Measurements from ENCODE around the gene RPA3.

Gene RPA3

GRCh38 chr7:7720193-7720592, 1.8 kb upstream of the RPA3 start:
- DNase-seq (ENCODE audit: extremely low spot score): no peak
- TF ChIP-seq, protein P1, sequence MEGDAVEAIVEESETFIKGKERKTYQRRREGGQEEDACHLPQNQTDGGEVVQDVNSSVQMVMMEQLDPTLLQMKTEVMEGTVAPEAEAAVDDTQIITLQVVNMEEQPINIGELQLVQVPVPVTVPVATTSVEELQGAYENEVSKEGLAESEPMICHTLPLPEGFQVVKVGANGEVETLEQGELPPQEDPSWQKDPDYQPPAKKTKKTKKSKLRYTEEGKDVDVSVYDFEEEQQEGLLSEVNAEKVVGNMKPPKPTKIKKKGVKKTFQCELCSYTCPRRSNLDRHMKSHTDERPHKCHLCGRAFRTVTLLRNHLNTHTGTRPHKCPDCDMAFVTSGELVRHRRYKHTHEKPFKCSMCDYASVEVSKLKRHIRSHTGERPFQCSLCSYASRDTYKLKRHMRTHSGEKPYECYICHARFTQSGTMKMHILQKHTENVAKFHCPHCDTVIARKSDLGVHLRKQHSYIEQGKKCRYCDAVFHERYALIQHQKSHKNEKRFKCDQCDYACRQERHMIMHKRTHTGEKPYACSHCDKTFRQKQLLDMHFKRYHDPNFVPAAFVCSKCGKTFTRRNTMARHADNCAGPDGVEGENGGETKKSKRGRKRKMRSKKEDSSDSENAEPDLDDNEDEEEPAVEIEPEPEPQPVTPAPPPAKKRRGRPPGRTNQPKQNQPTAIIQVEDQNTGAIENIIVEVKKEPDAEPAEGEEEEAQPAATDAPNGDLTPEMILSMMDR (IDR thresholded peaks at IDR 0.05; ENCODE audit: control extremely low read depth, extremely low read depth, low read depth, missing control alignments): no peak
- ChIA-PET POLR2A (no interaction called here), CTCF (interaction anchor here (1.0 to 1.9 kb wide), 4 partner anchors 10 to 240 kb away, joined by 3 to 6 read pairs (median 3); no protein-coding TSS in a partner anchor)

GRCh38 chr7:7719236-7719635, 829 bp upstream of the RPA3 start:
- TF ChIP-seq, protein P1 (IDR thresholded peaks at IDR 0.05; ENCODE audit: control extremely low read depth, extremely low read depth, low read depth, missing control alignments): no peak
- ChIA-PET POLR2A (no interaction called here), CTCF (interaction anchor here (1.0 to 2.0 kb wide), 8 partner anchors 11 to 103 kb away, joined by 3 to 6 read pairs (median 4); no protein-coding TSS in a partner anchor)
- peak; percentile 68 for DNase-seq (ENCODE audit: extremely low spot score)

GRCh38 chr7:7713730-7714129, 4.7 kb downstream of the RPA3 start:
- DNase-seq (ENCODE audit: extremely low spot score): no peak
- TF ChIP-seq, protein P1 (IDR thresholded peaks at IDR 0.05; ENCODE audit: control extremely low read depth, extremely low read depth, low read depth, missing control alignments): no peak
- ChIA-PET CTCF (interaction anchor here (1.2 to 2.6 kb wide), 3 partner anchors 11 to 32 kb away, joined by 4 to 14 read pairs (median 5); no protein-coding TSS in a partner anchor), POLR2A (interaction anchor here (0.6 kb wide), 1 partner anchor 53 kb away, joined by 4 read pairs; no protein-coding TSS in a partner anchor)

DNA sequence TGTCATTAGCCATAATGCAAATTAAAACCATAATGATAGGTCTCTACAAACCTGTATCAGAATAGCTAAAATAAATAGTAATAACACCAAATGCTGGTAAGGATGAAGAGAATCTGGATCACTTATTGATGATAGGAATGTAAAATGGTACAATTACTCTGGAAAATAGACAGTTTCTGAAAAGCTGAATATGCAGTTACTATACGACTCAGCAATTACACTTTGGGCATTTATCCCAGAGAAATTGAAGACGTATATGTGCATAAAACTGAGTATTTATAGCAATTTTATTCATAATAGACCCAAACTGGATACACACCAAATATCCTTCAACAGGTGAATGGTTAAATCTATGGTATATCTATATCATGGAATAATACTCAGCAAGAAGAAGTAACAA, 7.9 kb downstream of the RPA3 start:
- ChIA-PET POLR2A (no interaction called here), CTCF (no interaction called here)
- DNase-seq (ENCODE audit: extremely low spot score): no peak
- TF ChIP-seq, protein P1 (IDR thresholded peaks at IDR 0.05; ENCODE audit: control extremely low read depth, extremely low read depth, low read depth, missing control alignments): no peak

- TF ChIP-seq, protein P1 (IDR thresholded peaks at IDR 0.05; ENCODE audit: control extremely low read depth, extremely low read depth, low read depth, missing control alignments): no peak
- CTCF ChIA-PET: no interaction called here
- POLR2A ChIA-PET: no interaction called here
- DNase-seq (ENCODE audit: extremely low spot score): no peak
These were observed 9.1 kb downstream of the RPA3 start for GRCh38 chr7:7709291-7709690.

DNA sequence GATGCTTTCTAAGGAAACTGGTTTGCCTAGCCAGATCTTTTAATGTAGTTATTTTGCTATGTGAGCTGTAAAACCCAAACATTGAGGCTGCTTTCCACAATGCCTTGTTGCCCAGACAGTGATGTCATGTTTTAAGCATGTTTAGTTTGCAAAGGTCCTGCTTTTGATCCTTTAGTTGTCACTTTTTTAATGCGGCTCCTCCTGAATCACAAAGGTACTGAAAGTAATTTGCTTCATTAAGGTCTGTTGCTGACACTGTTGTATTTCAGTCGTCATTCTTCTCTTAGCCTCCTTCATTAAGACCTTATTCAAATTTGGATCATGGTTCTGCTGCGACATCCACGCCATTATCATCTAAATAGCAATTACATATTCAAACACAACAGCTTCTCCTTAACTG, 10.6 kb downstream of the RPA3 start:
- DNase-seq (ENCODE audit: extremely low spot score): no peak
- TF ChIP-seq, protein P1 (IDR thresholded peaks at IDR 0.05; ENCODE audit: control extremely low read depth, extremely low read depth, low read depth, missing control alignments): no peak
- ChIA-PET POLR2A (no interaction called here), CTCF (interaction anchor here (1.5 kb wide), 1 partner anchor 26 kb away, joined by 5 read pairs; no protein-coding TSS in a partner anchor)

All from GM10248 (cell line).